HG02840 (cell line): ENCODE results near the gene F2RL1.
"Not testable (repeated sequence)": the region's sequence is repeated elsewhere in the genome, so short reads cannot be mapped to it uniquely, and the experiment has no call there.

Experiments
- ATAC-seq: cut with Tn5 transposase; IDR thresholded peaks from one replicate; pipeline ENCODE4 v1.9.1; 2021; ENCODE audit warnings: mild to moderate bottlenecking, moderate library complexity, moderate number of reproducible peaks; ENCODE audit not compliant: unreplicated experiment, low FRiP score

Gene F2RL1

DNA sequence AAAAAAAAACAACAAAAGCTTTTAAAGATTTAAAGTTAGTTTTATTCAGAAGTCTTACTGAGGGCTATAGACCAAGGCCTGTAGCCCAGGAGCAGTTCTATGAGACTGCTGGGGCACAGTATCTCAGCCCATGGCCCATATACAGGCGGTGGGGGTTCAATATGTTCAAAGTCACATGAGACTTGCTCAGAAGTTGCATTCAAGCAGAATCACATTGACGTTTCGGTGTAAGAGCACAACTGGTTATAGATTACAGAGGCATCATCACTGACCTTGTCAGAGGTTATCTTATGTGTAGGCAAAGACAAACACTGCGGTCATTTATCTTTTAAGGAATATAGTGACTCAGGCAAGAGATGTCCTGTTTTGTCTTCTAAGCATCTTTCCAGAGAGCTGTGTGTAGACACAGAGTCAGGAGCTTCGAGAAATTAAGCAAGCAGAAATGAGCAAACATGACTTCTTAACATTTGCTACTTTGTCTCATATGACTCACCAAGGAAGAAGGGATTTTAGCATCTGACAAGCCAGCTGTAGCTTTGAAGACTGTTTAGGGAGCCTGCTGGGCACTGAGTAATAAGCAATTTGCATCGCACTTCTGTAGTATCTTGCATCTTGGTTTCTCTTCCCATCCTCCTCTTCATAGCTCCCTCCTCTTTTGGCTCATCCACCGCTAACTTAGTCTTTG is 12.9 kb upstream of the F2RL1 start:
- no peak for ATAC-seq

- ATAC-seq = no peak
These were observed 11.5 kb upstream of the F2RL1 start for GRCh38 chr5:76807296-76807695.

DNA sequence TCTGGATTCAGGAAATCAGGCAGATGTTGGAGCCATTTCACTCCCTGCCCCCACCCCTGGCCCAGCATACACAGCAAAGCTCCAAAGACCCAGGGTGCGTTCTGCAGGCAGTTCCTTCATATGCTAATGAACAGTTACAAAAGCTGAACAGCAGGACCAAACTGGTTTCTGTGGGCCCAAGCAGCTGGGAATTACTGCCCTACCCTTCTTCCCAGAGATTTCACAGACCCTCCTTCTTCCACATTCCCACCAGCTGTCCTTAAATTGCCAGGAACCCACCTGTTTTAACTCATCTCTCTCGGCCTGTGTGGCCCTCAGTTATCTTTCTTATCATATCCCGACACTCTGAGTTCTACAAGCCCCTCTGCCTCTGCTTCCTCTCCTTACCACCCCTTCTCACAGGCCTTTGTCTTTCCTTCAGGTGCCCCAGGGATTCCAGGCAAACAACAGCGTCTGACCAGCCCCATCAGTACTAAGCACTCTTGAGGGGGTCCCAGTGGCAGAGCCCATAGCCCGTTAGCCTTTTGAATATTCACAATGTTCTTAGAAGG is 10.6 kb upstream of the F2RL1 start:
- ATAC-seq = no peak

- no peak for ATAC-seq
These were observed 9.7 kb upstream of the F2RL1 start for GRCh38 chr5:76809141-76809540.

DNA sequence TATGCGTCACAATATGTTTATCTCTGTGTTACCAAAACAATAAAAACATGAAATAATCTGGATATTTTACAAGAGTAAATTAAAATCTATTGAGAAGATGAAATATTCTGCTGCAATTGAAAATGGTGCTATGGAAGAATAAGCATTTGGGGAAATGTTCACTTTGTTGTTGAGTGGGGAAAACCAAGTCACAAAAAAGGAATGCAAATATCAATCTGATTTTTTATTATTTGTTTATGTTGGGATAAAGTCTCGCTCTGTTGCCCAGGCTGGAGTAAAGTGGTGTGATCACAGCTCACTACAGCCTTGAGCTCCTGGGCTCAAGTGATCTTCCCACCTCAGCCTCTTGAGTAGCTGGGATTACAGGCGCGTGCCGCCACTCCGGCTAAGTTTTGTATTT is 8.6 kb upstream of the F2RL1 start:
- no peak for ATAC-seq

GRCh38 chr5:76811214-76811613 is 7.6 kb upstream of the F2RL1 start:
- ATAC-seq = no peak

DNA sequence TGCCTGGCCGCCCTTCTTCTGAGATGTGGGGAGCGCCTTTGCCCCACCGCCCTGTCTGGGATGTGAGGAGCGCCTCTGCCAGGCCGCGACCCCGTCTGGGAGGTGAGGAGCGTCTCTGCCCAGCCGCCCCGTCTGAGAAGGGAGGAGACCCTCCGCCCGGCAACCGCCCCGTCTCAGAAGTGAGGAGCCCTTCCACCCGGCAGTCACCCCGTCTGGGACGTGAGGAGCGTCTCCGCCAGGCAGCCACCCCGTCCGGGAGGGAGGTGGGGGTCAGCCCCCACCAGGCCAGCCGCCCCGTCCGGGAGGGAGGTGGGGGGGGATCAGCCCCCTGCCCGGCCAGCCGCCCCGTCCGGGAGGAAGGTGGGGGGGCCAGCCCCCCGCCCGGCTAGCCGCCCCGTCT is 6.6 kb upstream of the F2RL1 start:
- not testable (repeated sequence) for ATAC-seq

GRCh38 chr5:76813982-76814562 is 4.8 kb upstream of the F2RL1 start:
- ATAC-seq = no peak

- ATAC-seq = no peak
These were observed 2.6 kb upstream of the F2RL1 start for GRCh38 chr5:76816110-76816831.

DNA sequence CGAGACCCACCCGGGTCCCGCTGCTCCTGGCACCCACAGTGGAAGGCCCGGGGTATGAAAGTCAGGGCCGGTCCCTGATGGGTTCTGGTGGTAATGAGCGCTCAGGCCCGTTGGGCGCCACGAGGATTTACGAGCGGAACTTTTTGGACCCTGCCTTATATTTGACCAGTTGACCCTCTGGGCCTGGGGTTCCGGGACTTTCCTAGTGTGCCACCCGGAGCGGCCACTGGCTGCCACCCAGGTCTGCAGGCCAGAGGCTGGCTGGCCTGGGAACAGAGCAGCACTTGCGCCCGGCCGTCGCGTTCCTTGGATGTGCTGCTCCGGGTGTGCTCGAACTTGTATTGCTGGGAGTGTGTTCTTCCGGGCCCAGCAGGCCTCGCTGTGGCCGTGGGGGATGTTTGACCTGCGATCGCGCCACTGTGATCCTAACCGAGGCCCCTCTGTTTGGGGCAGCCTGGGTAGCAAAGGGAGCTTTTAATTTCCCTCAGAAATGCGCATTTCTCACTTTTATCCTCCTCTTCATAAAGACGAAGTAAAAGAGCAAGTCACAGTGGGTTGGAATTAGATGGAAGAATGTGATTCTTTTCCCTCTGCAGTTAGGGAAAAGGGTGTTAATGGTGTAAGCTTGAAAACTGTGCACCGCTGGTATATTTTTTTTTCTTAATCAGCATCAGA is 1.2 kb downstream of the F2RL1 start:
- ATAC-seq = no peak

- ATAC-seq = no peak
These were observed 1.7 kb downstream of the F2RL1 start for GRCh38 chr5:76820526-76820890.

GRCh38 chr5:76821136-76821535 is 2.3 kb downstream of the F2RL1 start:
- ATAC-seq = no peak

DNA sequence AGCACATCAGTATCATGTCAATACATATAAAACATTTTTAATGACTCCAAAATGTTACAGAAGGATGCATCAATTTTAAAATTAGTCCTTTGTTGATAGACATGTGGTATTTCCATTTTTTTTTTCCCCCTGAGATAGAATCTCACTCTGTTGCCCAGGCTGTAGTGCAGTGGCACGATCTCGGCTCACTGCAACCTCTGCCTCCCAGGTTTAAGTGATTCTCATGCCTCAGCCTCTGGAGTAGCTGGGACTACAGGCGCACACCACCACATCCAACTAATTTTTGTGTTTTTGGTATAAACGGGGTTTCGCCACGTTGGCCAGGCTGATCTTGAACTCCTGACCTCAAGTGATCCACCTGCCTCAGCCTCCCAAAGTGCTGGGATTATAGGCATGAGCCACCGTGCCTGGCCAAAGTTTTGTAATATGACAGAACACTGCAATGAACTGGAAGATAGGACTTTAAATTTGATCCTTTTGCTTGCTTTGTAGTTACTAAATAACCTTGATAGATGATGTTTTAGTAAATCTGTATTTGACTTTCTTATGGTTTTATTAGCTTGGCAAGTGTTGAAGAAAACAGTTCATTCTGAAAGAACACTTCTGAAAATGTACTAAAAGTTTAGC is 3.4 kb downstream of the F2RL1 start:
- not testable (repeated sequence) for ATAC-seq

DNA sequence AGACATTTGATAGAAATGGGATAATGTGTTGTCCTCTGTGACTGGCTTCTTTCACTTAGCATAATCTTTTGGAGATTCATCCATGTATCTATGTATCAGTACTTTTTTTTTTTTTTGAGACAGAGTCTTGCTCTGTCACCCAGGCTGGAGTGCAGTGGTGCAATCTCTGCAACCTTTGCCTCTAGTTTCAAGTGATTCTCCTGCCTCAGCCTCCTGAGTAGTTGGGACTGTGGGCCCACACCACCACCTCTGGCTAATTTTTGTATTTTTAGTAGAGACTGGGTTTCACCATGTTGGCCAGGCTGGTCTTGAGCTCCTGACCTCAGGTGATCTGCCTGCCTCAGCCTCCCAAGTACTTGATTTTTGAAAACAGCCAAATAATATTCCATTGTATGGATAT is 7.6 kb downstream of the F2RL1 start:
- ATAC-seq = not testable (repeated sequence)

GRCh38 chr5:76831110-76831452 is 12.3 kb downstream of the F2RL1 start:
- ATAC-seq = no peak

- no peak for ATAC-seq
These were observed 17.4 kb downstream of the F2RL1 start for GRCh38 chr5:76836181-76836580.

DNA sequence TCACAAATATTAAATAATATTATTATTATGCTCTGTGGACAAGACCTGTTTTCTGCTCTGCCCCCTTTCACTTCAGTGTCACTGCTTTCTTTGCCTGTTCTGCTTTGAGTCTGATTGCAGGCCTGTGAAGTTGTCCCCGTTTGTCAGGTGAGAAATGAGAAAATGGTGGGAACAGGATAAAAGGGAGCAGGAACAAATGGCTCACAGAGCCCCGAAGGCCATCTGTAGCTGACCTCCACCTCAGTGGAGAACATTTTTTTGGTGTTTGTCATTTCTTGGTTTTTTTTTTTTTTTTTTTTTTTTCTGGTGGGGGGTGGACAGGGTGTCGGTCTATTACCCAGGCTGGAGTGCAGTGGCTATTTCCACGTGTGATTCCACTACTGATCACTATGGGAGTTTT is 17.8 kb downstream of the F2RL1 start:
- no peak for ATAC-seq

DNA sequence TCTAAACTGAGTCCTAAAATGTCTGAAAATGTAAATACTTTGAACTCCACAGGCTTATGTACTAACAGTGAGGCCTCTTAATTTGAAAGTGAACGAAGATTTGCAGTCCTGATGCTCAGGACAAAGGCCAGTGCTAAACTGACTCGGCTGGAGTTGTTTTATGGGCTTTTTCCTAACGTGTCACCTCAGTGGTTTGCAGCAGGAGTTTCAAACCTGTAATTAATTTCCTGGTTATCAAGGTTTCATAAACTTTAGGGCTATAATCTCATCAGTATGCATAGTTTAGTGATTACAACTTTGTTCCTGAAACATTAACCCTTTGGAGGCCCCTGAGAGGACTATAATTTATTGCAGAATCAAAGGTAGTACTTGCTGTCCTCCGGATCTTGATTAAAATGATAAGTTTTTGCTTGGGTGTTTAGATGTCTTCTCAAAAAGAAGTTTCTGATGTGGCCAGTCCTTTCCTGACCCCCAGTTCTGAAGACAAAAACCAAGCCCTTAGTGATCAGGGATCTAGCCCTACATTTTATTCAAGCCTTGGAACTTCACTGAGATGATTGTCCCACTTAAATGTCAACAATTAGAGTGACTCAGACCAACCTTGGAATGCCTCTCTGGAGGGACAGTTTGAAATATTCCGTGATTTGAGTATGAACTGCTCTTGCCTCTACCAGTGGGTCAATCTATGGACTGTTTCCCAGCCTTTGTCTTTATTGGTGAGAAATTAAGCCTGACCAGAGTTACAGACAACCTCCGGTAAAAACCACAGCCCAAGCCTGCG is 19.8 kb downstream of the F2RL1 start:
- no peak for ATAC-seq

DNA sequence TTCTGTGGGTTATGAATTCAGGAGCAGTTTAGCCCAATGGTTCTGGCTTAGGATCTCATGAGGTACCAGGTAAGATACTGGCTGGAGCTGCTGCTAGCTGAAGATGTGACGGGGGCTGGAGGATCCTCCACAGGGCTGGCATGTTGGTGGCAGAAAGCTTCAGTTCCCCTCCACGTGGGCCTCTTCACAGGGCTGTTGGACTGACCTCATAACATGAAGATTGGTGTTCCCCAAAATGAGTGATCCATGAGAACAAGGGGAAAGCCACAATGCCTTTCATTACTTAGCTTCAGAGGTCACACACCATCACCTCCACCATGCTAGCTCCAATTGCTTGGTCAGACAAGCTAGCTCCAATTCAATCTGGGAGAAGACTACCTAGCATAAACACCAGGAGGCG is 22.5 kb downstream of the F2RL1 start:
- ATAC-seq = no peak

GRCh38 chr5:76845890-76846289 is 27.1 kb downstream of the F2RL1 start:
- no peak for ATAC-seq
